H1 (cell line): ENCODE data around the gene GPC4. TPM values are rescaled to one million over a fixed set of nuclear protein-coding genes. Genes with fewer than 3 reads are reported as not detected.

Source experiments
- CTCF ChIA-PET: fragments of 300-600 bp; sonication (Branson Sonifier 250); formaldehyde crosslinking; loops from one replicate; lab custom pipeline; 2021; ENCODE audit not compliant: partially characterized antibody; lab: Charles Lee
- POLR2A ChIA-PET: fragments of 300-600 bp; sonication (Branson Sonifier 250); formaldehyde crosslinking; loops from one replicate; lab custom pipeline; 2021; ENCODE audit warnings: inconsistent platforms; ENCODE audit not compliant: partially characterized antibody; lab: Charles Lee
- DNase-seq, 2 experiments: peaks; one replicate each; pipeline versions ENCODE4 v3.0.0 to v3.0.0-alpha.2; 2010 to 2022; ENCODE audit warnings: low spot score in 2 of 2, low read depth in 1 of 2, mixed read lengths in 1 of 2
- FAIRE-seq: peaks from 2 replicates; lab custom pipeline; 2011; peaks lifted over from hg19 to GRCh38; lab: Jason Lieb, UNC
- H2AFZ ChIP-seq: 2 replicates; pipeline ENCODE4 v1.8.1; 2012; ENCODE audit warnings: low read length, inconsistent platforms
- H2AK5ac ChIP-seq: 2 replicates; pipeline ENCODE4 v1.6.1; 2013; ENCODE audit warnings: low read depth, low read length
- H2BK120ac ChIP-seq: replicated peaks from 2 replicates; pipeline ENCODE3; 2013; ENCODE audit warnings: low read depth, low read length, inconsistent platforms
- H2BK12ac ChIP-seq: 2 replicates; pipeline ENCODE4 v1.6.1; 2013; ENCODE audit warnings: low read depth, low read length
- H2BK15ac ChIP-seq: 2 replicates; pipeline ENCODE4 v1.6.1; 2013; ENCODE audit warnings: low read length
- H2BK20ac ChIP-seq: 2 replicates; pipeline ENCODE4 v1.6.1; 2013; ENCODE audit warnings: low read length
- H2BK5ac ChIP-seq: 2 replicates; pipeline ENCODE4 v1.6.1; 2013; ENCODE audit warnings: low read depth, low read length
- H3K14ac ChIP-seq: 2 replicates; pipeline ENCODE4 v1.6.1; 2013; ENCODE audit warnings: inconsistent platforms; ENCODE audit not compliant: insufficient read length
- H3K18ac ChIP-seq: 2 replicates; pipeline ENCODE4 v1.6.1; 2013; ENCODE audit warnings: low read length; ENCODE audit errors: extremely low read depth
- H3K23ac ChIP-seq: 2 replicates; pipeline ENCODE4 v1.6.1; 2013; ENCODE audit warnings: inconsistent platforms; ENCODE audit not compliant: insufficient read length
- H3K23me2 ChIP-seq: 2 replicates; pipeline ENCODE4 v1.6.1; 2013; ENCODE audit warnings: low read depth, low read length
- H3K27ac ChIP-seq: 2 replicates; pipeline ENCODE4 v1.6.1; 2011; ENCODE audit warnings: low read depth, low read length, inconsistent platforms
- H3K27me3 ChIP-seq, 4 experiments: replicated peaks in 1 of 4; 1 replicate in 1 of 4; 2 replicates in 3 of 4; pipeline versions ENCODE4 v1.6.1 to v1.8.1; 2011 to 2013; ENCODE audit warnings: low read length in 3 of 4, mild to moderate bottlenecking in 3 of 4, inconsistent platforms in 2 of 4, mixed read lengths in 2 of 4, moderate library complexity in 1 of 4; ENCODE audit not compliant: control insufficient read depth in 3 of 4, insufficient read depth in 3 of 4; ENCODE audit errors: extremely low read depth in 1 of 4
- H3K36me3 ChIP-seq, 4 experiments: 2 replicates each; pipeline versions ENCODE4 v1.6.1 to v1.8.1; 2011 to 2013; ENCODE audit warnings: mild to moderate bottlenecking in 4 of 4, low read length in 3 of 4, moderate library complexity in 2 of 4, control low read depth in 1 of 4, inconsistent platforms in 1 of 4; ENCODE audit not compliant: insufficient read depth in 4 of 4, control insufficient read depth in 2 of 4
- H3K4ac ChIP-seq: replicated peaks from 2 replicates; pipeline ENCODE3; 2013; ENCODE audit warnings: low read length, low read depth, mixed read lengths, inconsistent platforms; ENCODE audit not compliant: insufficient read length
- H3K4me1 ChIP-seq, 4 experiments: replicated peaks in 1 of 4; 1 replicate in 1 of 4; 2 replicates in 3 of 4; pipeline versions ENCODE4 v1.6.1 to v1.8.1; 2011 to 2013; ENCODE audit warnings: low read length in 3 of 4, inconsistent platforms in 2 of 4, mixed read lengths in 1 of 4; ENCODE audit not compliant: insufficient read depth in 4 of 4, control insufficient read depth in 3 of 4
- H3K4me2 ChIP-seq, 2 experiments: 2 replicates each; pipeline versions ENCODE4 v1.6.1 to v1.8.1; 2011 to 2013; ENCODE audit warnings: low read depth in 2 of 2, low read length in 2 of 2, control low read depth in 1 of 2, inconsistent platforms in 1 of 2, mild to moderate bottlenecking in 1 of 2; ENCODE audit not compliant: insufficient read depth in 1 of 2
- H3K4me3 ChIP-seq, 4 experiments: fragments of 200-600, 300-600 bp in 1 of 4; sonication (generic), shearing (Covaris generic), sonication (Bioruptor Twin) in 1 of 4; 2 replicates each; pipeline versions ENCODE4 v1.5.1 to v1.8.1; 2011 to 2016; ENCODE audit warnings: low read length in 4 of 4, low read depth in 3 of 4, control low read depth in 2 of 4, inconsistent platforms in 2 of 4, mild to moderate bottlenecking in 2 of 4, mixed read lengths in 1 of 4, moderate library complexity in 1 of 4; ENCODE audit not compliant: insufficient read depth in 2 of 4; ENCODE audit errors: extremely low read depth in 1 of 4
- H3K56ac ChIP-seq: replicated peaks from 2 replicates; pipeline ENCODE3; 2013; ENCODE audit warnings: low read depth, mild to moderate bottlenecking, mixed read lengths, low read length, inconsistent platforms; ENCODE audit not compliant: insufficient read length
- H3K79me1 ChIP-seq: 2 replicates; pipeline ENCODE4 v1.6.1; 2013; ENCODE audit warnings: low read depth, low read length, control low read depth
- H3K79me2 ChIP-seq, 2 experiments: 2 replicates each; pipeline versions ENCODE4 v1.6.1 to v1.8.1; 2012 to 2013; ENCODE audit warnings: low read length in 2 of 2, mild to moderate bottlenecking in 2 of 2, inconsistent platforms in 1 of 2; ENCODE audit not compliant: insufficient read depth in 2 of 2, control insufficient read depth in 1 of 2
- H3K9ac ChIP-seq, 4 experiments: replicated peaks in 1 of 4; 1 replicate in 1 of 4; 2 replicates in 3 of 4; pipeline versions ENCODE4 v1.6.1 to v1.8.1; 2011 to 2013; ENCODE audit warnings: low read depth in 3 of 4, low read length in 3 of 4, control low read depth in 2 of 4, mild to moderate bottlenecking in 2 of 4, moderate library complexity in 2 of 4, inconsistent platforms in 1 of 4; ENCODE audit errors: extremely low read depth in 1 of 4
- H3K9me3 ChIP-seq, 2 experiments: 2 replicates each; pipeline versions ENCODE4 v1.6.1 to v1.8.1; 2012 to 2013; ENCODE audit warnings: mild to moderate bottlenecking in 2 of 2, moderate library complexity in 2 of 2, control low read depth in 1 of 2, inconsistent platforms in 1 of 2, low read depth in 1 of 2, low read length in 1 of 2, mixed read lengths in 1 of 2; ENCODE audit not compliant: insufficient read depth in 2 of 2
- H4K20me1 ChIP-seq, 2 experiments: replicated peaks in 1 of 2; 2 replicates each; pipeline versions ENCODE3 to v1.8.1; 2011 to 2013; ENCODE audit warnings: inconsistent platforms in 2 of 2, low read length in 2 of 2, mild to moderate bottlenecking in 1 of 2; ENCODE audit not compliant: insufficient read depth in 2 of 2, control insufficient read depth in 1 of 2
- H4K5ac ChIP-seq: 2 replicates; pipeline ENCODE4 v1.6.1; 2013; ENCODE audit warnings: low read length, low read depth, mixed read lengths, inconsistent platforms; ENCODE audit not compliant: insufficient read length
- H4K8ac ChIP-seq: 2 replicates; pipeline ENCODE4 v1.8.0; 2013; ENCODE audit warnings: mild to moderate bottlenecking, moderate library complexity, low read length, inconsistent platforms; ENCODE audit not compliant: insufficient read depth; ENCODE audit errors: extremely low read depth
- H4K91ac ChIP-seq: replicated peaks from 2 replicates; pipeline ENCODE3; 2013; ENCODE audit warnings: low read length, mixed read lengths, inconsistent platforms; ENCODE audit not compliant: insufficient read length
- E2F6 ChIP-seq: IDR thresholded peaks from 2 replicates; pipeline ENCODE4 v1.6.1; 2012; ENCODE audit warnings: inconsistent platforms
- MAFK ChIP-seq: IDR thresholded peaks from 2 replicates; pipeline ENCODE4 v1.6.1; 2012; ENCODE audit warnings: low read depth, mild to moderate bottlenecking, improper control_type of control experiment, low read length
- SIX5 ChIP-seq: IDR thresholded peaks from 2 replicates; pipeline ENCODE4 v1.6.1; 2011; ENCODE audit warnings: mild to moderate bottlenecking, low read depth, low read length
- TAF7 ChIP-seq: optimal IDR thresholded peaks from 2 replicates; pipeline ENCODE3; 2011; ENCODE audit warnings: low read depth, mild to moderate bottlenecking, inconsistent platforms, low read length, moderate library complexity, borderline replicate concordance
- TCF12 ChIP-seq: IDR thresholded peaks from 2 replicates; pipeline ENCODE4 v1.6.1; 2011; ENCODE audit warnings: low read depth, mild to moderate bottlenecking, low read length
- WGBS, 2 experiments: shearing (Covaris generic) in 1 of 2; methylation state at CpG; one replicate each; pipeline versions ENCODE4 v1.1.6 to v1.1.7; 2013 to 2015; ENCODE audit warnings: low lambda C conversion rate in 2 of 2, mixed read lengths in 2 of 2, inconsistent platforms in 1 of 2, low coverage in 1 of 2, missing lambda C conversion rate in 1 of 2; ENCODE audit not compliant: insufficient replicate concordance in 2 of 2, insufficient coverage in 1 of 2, insufficient read length in 1 of 2; ENCODE audit errors: extremely low coverage in 1 of 2, missing lambda C conversion rate in 1 of 2; 5-methylcytosine and 5-hydroxymethylcytosine counted together
- polyA plus RNA-seq, 7 experiments: library from polyadenylated mRNA; depleted of rRNA in 3 of 7; stranded (reverse) in 5 of 7; unstranded in 2 of 7; fragments of >200 nt in 5 of 7; fragments of 200-250 nt in 2 of 7; gene quantifications; 1 replicate in 5 of 7; 2 replicates in 1 of 7; 4 replicates in 1 of 7; pipeline versions ENCODE4 v1.2.1 to v1.2.3, GENCODE V29; 2011 to 2013; ENCODE audit warnings: missing spikeins in 2 of 7, mixed read lengths in 2 of 7
- total RNA-seq: library from RNA; stranded (reverse); fragmentation: NEBNext Ultra II Directional; extraction: Animal tissue kit (Norgen Biotek cat#: 25700); gene quantifications from 2 replicates; pipeline ENCODE4 v1.2.1, GENCODE V29; 2021

GPC4 gene
- total and polyA plus RNA-seq, 2 of the 8 experiments (the other 6 are each of a cell fraction or from before 2014, with no cell fraction given): 46.8 to 230 TPM

DNA sequence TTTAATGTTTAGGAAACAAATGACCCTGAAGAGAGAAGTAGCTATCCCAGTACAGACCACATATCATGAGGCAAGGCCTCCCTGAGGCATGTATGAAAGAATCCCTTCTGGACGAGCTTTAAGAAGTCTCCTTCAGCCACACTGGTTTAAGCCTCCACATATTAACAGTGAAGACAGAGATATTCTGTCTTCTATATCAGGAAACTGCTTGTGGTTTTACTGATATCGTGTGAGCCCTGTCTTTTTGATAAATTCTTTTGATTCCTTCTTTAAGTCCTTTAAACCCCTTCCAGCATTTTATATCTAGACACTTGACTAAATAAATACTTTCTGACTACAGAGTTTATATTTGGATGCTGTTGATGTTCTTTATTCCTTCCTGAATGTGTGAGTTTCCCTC, 45.9 kb upstream of the GPC4 start:
- no peak overlapping the region for H2AFZ ChIP-seq
- H3K4me3 ChIP-seq: no peak overlapping the region
- no peak overlapping the region for H3K14ac ChIP-seq
- H4K8ac ChIP-seq: no peak overlapping the region
- no peak overlapping the region for H2BK12ac ChIP-seq
- no peak overlapping the region for H3K56ac ChIP-seq
- H2BK15ac ChIP-seq: no peak overlapping the region
- no peaks in the 10 kb centered on the region for H3K79me2 ChIP-seq
- TF ChIP-seq TCF12 (no peak), MAFK (no peak), SIX5 (no peak), TAF7 (no peak), E2F6 (no peak)
- no peaks in the 10 kb centered on the region for H3K4me1 ChIP-seq
- H4K5ac ChIP-seq: no peak overlapping the region
- no peaks in the 10 kb centered on the region for H3K23me2 ChIP-seq
- POLR2A ChIA-PET: no interaction called here
- H3K9ac ChIP-seq: no peak overlapping the region
- H2AK5ac ChIP-seq: no peak overlapping the region
- H3K18ac ChIP-seq: no peak overlapping the region
- no peak overlapping the region for H2BK120ac ChIP-seq
- H3K27ac ChIP-seq: no peak overlapping the region
- FAIRE-seq: no peak
- H3K36me3 ChIP-seq: no peaks in the 10 kb centered on the region
- H3K9me3 ChIP-seq: no peaks in the 10 kb centered on the region
- no peak overlapping the region for H2BK5ac ChIP-seq
- no peaks in the 10 kb centered on the region for H3K79me1 ChIP-seq
- CTCF ChIA-PET: no interaction called here
- no peak for DNase-seq
- H3K4ac ChIP-seq: no peak overlapping the region
- no peaks in the 10 kb centered on the region for H3K27me3 ChIP-seq
- no peak overlapping the region for H2BK20ac ChIP-seq
- 95% methylated on average over 2 of the region's 2 CpGs; no CpG with 5 or more reads in 1 of the 2 experiments for WGBS, 2 experiments
- no peak overlapping the region for H3K23ac ChIP-seq
- H4K20me1 ChIP-seq: no peaks in the 10 kb centered on the region
- H4K91ac ChIP-seq: no peak overlapping the region
- no peak overlapping the region for H3K4me2 ChIP-seq
